Measurements from ENCODE around the gene CDK5RAP2.

The CDK5RAP2 gene

GRCh38 chr9:120572472-120572871 lies 7.5 kb downstream of the CDK5RAP2 start:
- no peak overlapping the region for H3K4me2 ChIP-seq
- no peak overlapping the region for H3K9ac ChIP-seq
- H3K4me1 ChIP-seq = peaks cover 0 to 3% (median 0%) of the 10 kb centered on the region in 10 experiments; a peak in 2 of 20 replicates
- no peak overlapping the region for H3K4me3 ChIP-seq
- H3K27ac ChIP-seq = no peak overlapping the region
- peaks cover 47 to 76% (median 69%) of the 10 kb centered on the region in 11 experiments for H3K36me3 ChIP-seq
- H4K20me1 ChIP-seq = peaks cover 5 to 30% (median 15%) of the 10 kb centered on the region in 11 experiments; a peak in 11 of 22 replicates
- H3K9me3 ChIP-seq (replicated peaks in 1 of 11) = no peaks in the 10 kb centered on the region
- no peaks in the 10 kb centered on the region for H3K27me3 ChIP-seq
- TF ChIP-seq Cebpa-rat (IDR thresholded peaks at IDR 0.05) = no peak

- no peak overlapping the region for H3K27ac ChIP-seq
- TF ChIP-seq Cebpa-rat (IDR thresholded peaks at IDR 0.05) = no peak
- H3K27me3 ChIP-seq = no peaks in the 10 kb centered on the region
- peaks cover 5 to 25% (median 15%) of the 10 kb centered on the region in 11 experiments; a peak in 12 of 22 replicates for H4K20me1 ChIP-seq
- no peak overlapping the region for H3K4me3 ChIP-seq
- H3K4me1 ChIP-seq = no peaks in the 10 kb centered on the region
- H3K4me2 ChIP-seq = no peak overlapping the region
- H3K36me3 ChIP-seq = peaks cover 56 to 78% (median 72%) of the 10 kb centered on the region in 11 experiments
- H3K9me3 ChIP-seq (replicated peaks in 1 of 11) = no peaks in the 10 kb centered on the region
- no peak overlapping the region for H3K9ac ChIP-seq
Measured at GRCh38 chr9:120571443-120572257, 8.3 kb downstream of the CDK5RAP2 start.

GRCh38 chr9:120570296-120570695 lies 9.7 kb downstream of the CDK5RAP2 start:
- no peak overlapping the region for H3K4me2 ChIP-seq
- no peak for TF ChIP-seq Cebpa-rat (IDR thresholded peaks at IDR 0.05)
- no peak overlapping the region for H3K9ac ChIP-seq
- H3K36me3 ChIP-seq = peaks cover 69 to 83% (median 76%) of the 10 kb centered on the region in 11 experiments
- no peak overlapping the region for H3K4me3 ChIP-seq
- H3K9me3 ChIP-seq (replicated peaks in 1 of 11) = no peaks in the 10 kb centered on the region
- no peak overlapping the region for H3K27ac ChIP-seq
- H4K20me1 ChIP-seq = peaks cover 7 to 30% (median 17%) of the 10 kb centered on the region in 11 experiments; a peak in 13 of 22 replicates
- H3K4me1 ChIP-seq = no peaks in the 10 kb centered on the region
- H3K27me3 ChIP-seq = no peaks in the 10 kb centered on the region

- peaks cover 74 to 88% (median 84%) of the 10 kb centered on the region in 11 experiments for H3K36me3 ChIP-seq
- no peak for TF ChIP-seq Cebpa-rat (IDR thresholded peaks at IDR 0.05)
- H3K4me2 ChIP-seq = no peak overlapping the region
- H3K4me3 ChIP-seq = no peak overlapping the region
- no peaks in the 10 kb centered on the region for H3K27me3 ChIP-seq
- H3K27ac ChIP-seq = no peak overlapping the region
- H3K9ac ChIP-seq = no peak overlapping the region
- H3K4me1 ChIP-seq = no peaks in the 10 kb centered on the region
- peaks cover under 1 to 29% (median 16%) of the 10 kb centered on the region in 11 experiments; a peak in 12 of 22 replicates for H4K20me1 ChIP-seq
- H3K9me3 ChIP-seq (replicated peaks in 1 of 11) = no peaks in the 10 kb centered on the region
Measured at GRCh38 chr9:120569556-120569955, 10.4 kb downstream of the CDK5RAP2 start.

- Histone ChIP-seq H3K4me2 (no peak overlapping the region), H3K9me3 (replicated peaks in 1 of 11) (no peaks in the 10 kb centered on the region), H3K27me3 (no peaks in the 10 kb centered on the region), H3K36me3 (peaks cover 80 to 95% (median 91%) of the 10 kb centered on the region in 11 experiments), H4K20me1 (peaks cover 0 to 35% (median 12%) of the 10 kb centered on the region in 11 experiments; a peak in 12 of 22 replicates), H3K4me1 (no peaks in the 10 kb centered on the region), H3K27ac (no peak overlapping the region), H3K4me3 (no peak overlapping the region), H3K9ac (no peak overlapping the region)
- no peak for TF ChIP-seq Cebpa-rat (IDR thresholded peaks at IDR 0.05)
Measured at GRCh38 chr9:120568816-120569215, 11.2 kb downstream of the CDK5RAP2 start.

- H3K4me3 ChIP-seq = no peak overlapping the region
- no peaks in the 10 kb centered on the region for H3K9me3 ChIP-seq (replicated peaks in 1 of 11)
- H3K36me3 ChIP-seq = peaks cover 89 to 100% (median 100%) of the 10 kb centered on the region in 11 experiments
- no peak overlapping the region for H3K4me2 ChIP-seq
- no peaks in the 10 kb centered on the region for H3K27me3 ChIP-seq
- peaks cover 0 to 3% (median 0%) of the 10 kb centered on the region in 10 experiments; a peak in 1 of 20 replicates for H3K4me1 ChIP-seq
- H3K9ac ChIP-seq = no peak overlapping the region
- H4K20me1 ChIP-seq = peaks cover 0 to 42% (median 20%) of the 10 kb centered on the region in 11 experiments; a peak in 12 of 22 replicates
- no peak overlapping the region for H3K27ac ChIP-seq
- TF ChIP-seq Cebpa-rat (IDR thresholded peaks at IDR 0.05) = no peak
Measured at GRCh38 chr9:120567874-120568273, 12.1 kb downstream of the CDK5RAP2 start.

GRCh38 chr9:120567081-120567480 lies 12.9 kb downstream of the CDK5RAP2 start:
- Histone ChIP-seq H3K4me3 (no peak overlapping the region), H3K9me3 (replicated peaks in 1 of 11) (no peaks in the 10 kb centered on the region), H4K20me1 (peaks cover 0 to 47% (median 20%) of the 10 kb centered on the region in 11 experiments; a peak in 12 of 22 replicates), H3K4me1 (peaks cover 0 to 3% (median 0%) of the 10 kb centered on the region in 10 experiments; a peak in 1 of 20 replicates), H3K36me3 (peaks cover 96 to 100% (median 100%) of the 10 kb centered on the region in 11 experiments), H3K27me3 (0 out of 22 replicates have a peak, but pooled peaks cover 0 to 6% (median 0%) of the 10 kb centered on the region in 11 experiments), H3K27ac (no peak overlapping the region), H3K9ac (no peak overlapping the region), H3K4me2 (no peak overlapping the region)
- no peak for TF ChIP-seq Cebpa-rat (IDR thresholded peaks at IDR 0.05)

GRCh38 chr9:120564589-120564988 lies 15.4 kb downstream of the CDK5RAP2 start:
- no peak for TF ChIP-seq Cebpa-rat (IDR thresholded peaks at IDR 0.05)
- Histone ChIP-seq H3K4me2 (no peak overlapping the region), H3K27me3 (peaks cover 0 to 24% (median 0%) of the 10 kb centered on the region in 11 experiments; a peak in 4 of 22 replicates), H3K36me3 (peaks cover 88 to 100% (median 100%) of the 10 kb centered on the region in 11 experiments), H4K20me1 (peaks cover 0 to 68% (median 26%) of the 10 kb centered on the region in 11 experiments; a peak in 15 of 22 replicates), H3K27ac (no peak overlapping the region), H3K4me3 (no peak overlapping the region), H3K9me3 (replicated peaks in 1 of 11) (no peaks in the 10 kb centered on the region), H3K4me1 (peaks cover 0 to 3% (median 0%) of the 10 kb centered on the region in 10 experiments; a peak in 1 of 20 replicates), H3K9ac (no peak overlapping the region)

- Histone ChIP-seq H3K9ac (no peak overlapping the region), H3K36me3 (peaks cover 85 to 100% (median 97%) of the 10 kb centered on the region in 11 experiments), H3K9me3 (replicated peaks in 1 of 11) (no peaks in the 10 kb centered on the region), H3K27me3 (peaks cover 0 to 36% (median 0%) of the 10 kb centered on the region in 11 experiments; a peak in 4 of 22 replicates), H3K27ac (no peak overlapping the region), H3K4me3 (no peak overlapping the region), H3K4me1 (peaks cover 0 to 3% (median 0%) of the 10 kb centered on the region in 10 experiments; a peak in 1 of 20 replicates), H3K4me2 (no peak overlapping the region), H4K20me1 (peaks cover 0 to 84% (median 26%) of the 10 kb centered on the region in 11 experiments; a peak in 15 of 22 replicates)
- TF ChIP-seq Cebpa-rat (IDR thresholded peaks at IDR 0.05) = no peak
Measured at GRCh38 chr9:120562861-120563443, 17.0 kb downstream of the CDK5RAP2 start.
